Measurements from ENCODE around the gene SIK1.
"Not testable (repeated sequence)": the region's sequence is repeated elsewhere in the genome, so short reads cannot be mapped to it uniquely, and the experiment has no call there.

- TF ChIP-seq CTCF (IDR thresholded peaks at IDR 0.05; ENCODE audit: low read depth, low read length); POLR2A (IDR thresholded peaks at IDR 0.05; ENCODE audit: extremely low read depth, insufficient read length); MYC (IDR thresholded peaks at IDR 0.05; ENCODE audit: low read depth, low read length): not testable (repeated sequence)
Measured at GRCh38 chr21:43399136-43399535, 27.8 kb downstream of the SIK1 start.
